ENCODE data around the gene MAP1LC3B2. TPM values are rescaled to one million over a fixed set of nuclear protein-coding genes. Genes with fewer than 3 reads are reported as not detected.
"Not testable (repeated sequence)": the region's sequence is repeated elsewhere in the genome, so short reads cannot be mapped to it uniquely, and the experiment has no call there.

MAP1LC3B2 gene
- total RNA-seq, 1 donor: 1.1 TPM

DNA sequence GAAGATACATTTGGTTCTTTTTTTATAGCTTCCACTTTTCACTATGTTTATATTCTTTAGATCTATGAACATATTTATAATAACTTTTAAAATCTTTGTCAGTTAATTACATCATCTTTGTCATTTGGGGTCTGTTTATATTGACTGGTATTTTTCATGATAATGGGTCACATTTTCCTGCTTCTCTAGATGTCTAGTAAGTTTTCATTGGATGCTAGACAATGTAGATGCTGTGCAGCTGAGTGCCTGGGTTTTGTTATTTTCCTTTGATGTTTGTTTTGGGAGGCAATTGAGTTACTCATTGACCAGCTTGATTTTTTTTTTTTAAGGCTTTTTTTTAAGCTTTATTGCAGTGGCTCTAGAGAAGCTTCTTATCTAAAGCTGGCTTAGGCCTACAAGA, 4.9 kb downstream of the MAP1LC3B2 start:
- TF ChIP-seq, protein P1, sequence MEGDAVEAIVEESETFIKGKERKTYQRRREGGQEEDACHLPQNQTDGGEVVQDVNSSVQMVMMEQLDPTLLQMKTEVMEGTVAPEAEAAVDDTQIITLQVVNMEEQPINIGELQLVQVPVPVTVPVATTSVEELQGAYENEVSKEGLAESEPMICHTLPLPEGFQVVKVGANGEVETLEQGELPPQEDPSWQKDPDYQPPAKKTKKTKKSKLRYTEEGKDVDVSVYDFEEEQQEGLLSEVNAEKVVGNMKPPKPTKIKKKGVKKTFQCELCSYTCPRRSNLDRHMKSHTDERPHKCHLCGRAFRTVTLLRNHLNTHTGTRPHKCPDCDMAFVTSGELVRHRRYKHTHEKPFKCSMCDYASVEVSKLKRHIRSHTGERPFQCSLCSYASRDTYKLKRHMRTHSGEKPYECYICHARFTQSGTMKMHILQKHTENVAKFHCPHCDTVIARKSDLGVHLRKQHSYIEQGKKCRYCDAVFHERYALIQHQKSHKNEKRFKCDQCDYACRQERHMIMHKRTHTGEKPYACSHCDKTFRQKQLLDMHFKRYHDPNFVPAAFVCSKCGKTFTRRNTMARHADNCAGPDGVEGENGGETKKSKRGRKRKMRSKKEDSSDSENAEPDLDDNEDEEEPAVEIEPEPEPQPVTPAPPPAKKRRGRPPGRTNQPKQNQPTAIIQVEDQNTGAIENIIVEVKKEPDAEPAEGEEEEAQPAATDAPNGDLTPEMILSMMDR (IDR thresholded peaks at IDR 0.05; ENCODE audit: extremely low read depth, low read depth, low read length): no peak
- no peak for DNase-seq (ENCODE audit: insufficient read length, low spot score, missing footprints)
- H3K4me3 ChIP-seq (ENCODE audit: insufficient read depth, low read length): no peak overlapping the region

DNA sequence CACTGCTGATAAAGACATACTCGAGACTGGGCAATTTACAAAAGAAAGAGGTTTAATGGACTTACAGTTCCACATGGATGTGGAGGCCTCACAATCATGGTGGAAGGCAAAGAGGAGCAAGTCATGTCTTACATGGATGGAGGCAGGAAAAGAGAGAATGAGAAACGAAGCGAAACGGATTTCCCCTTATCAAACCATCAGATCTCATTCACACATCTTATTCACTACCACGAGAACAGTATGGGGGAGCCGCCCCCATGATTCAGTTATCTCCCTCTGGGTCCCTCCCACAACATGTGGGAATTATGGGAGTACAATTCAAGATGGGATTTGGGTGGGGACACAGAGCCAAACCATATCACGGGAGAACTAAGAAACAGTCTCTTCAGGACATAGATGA, 6.0 kb downstream of the MAP1LC3B2 start:
- H2AFZ ChIP-seq (ENCODE audit: low read length); H3K36me3 ChIP-seq (ENCODE audit: insufficient read depth, low read length); H3K4me1 ChIP-seq (ENCODE audit: insufficient read depth, low read length); H3K4me3 ChIP-seq (ENCODE audit: insufficient read depth, low read length); H3K79me2 ChIP-seq (ENCODE audit: insufficient read depth, low read length); H4K20me1 ChIP-seq (ENCODE audit: insufficient read depth, low read length); H3K27me3 ChIP-seq (ENCODE audit: insufficient read depth, low read length); H3K27ac ChIP-seq (ENCODE audit: low read depth, low read length); H3K9me3 ChIP-seq (ENCODE audit: low read depth, low read length); H3K4me2 ChIP-seq (ENCODE audit: insufficient read depth, low read length); DNase-seq (ENCODE audit: insufficient read length, low spot score, missing footprints): not testable (repeated sequence)

More for the DNA sequence above, 4.9 kb downstream of the MAP1LC3B2 start:
- no peak overlapping the region for H2AFZ ChIP-seq (ENCODE audit: low read length)
- H3K36me3 ChIP-seq (ENCODE audit: insufficient read depth, low read length): no peaks in the 10 kb centered on the region
- no peak overlapping the region for H3K4me2 ChIP-seq (ENCODE audit: insufficient read depth, low read length)
- no peaks in the 10 kb centered on the region for H4K20me1 ChIP-seq (ENCODE audit: insufficient read depth, low read length)
- no peak overlapping the region for H3K27ac ChIP-seq (ENCODE audit: low read depth, low read length)
- H3K27me3 ChIP-seq (ENCODE audit: insufficient read depth, low read length): no peaks in the 10 kb centered on the region
- H3K4me1 ChIP-seq (ENCODE audit: insufficient read depth, low read length): peaks cover 9% of the 10 kb centered on the region
- no peaks in the 10 kb centered on the region for H3K79me2 ChIP-seq (ENCODE audit: insufficient read depth, low read length)
- no peaks in the 10 kb centered on the region for H3K9me3 ChIP-seq (ENCODE audit: low read depth, low read length)

DNA sequence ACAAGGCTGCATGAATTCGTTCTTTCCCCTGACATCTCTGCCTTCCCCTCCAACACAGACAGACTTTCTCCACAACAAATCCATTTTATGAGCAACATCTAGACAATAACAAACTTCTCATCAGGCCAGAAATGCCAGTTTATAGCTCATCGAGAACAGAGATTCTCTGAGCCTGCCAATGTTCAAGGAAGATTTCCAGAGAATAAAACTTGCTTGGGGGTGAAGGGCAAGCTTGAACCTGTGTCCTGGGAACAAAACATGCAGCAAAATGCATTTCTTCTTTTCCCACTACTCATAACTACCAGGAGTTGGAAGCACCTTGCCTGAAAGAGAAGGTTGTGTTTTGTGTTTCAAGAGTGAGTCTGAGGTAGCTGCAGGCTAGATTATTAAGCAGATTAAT, 6.8 kb downstream of the MAP1LC3B2 start:
- DNase-seq (ENCODE audit: insufficient read length, low spot score, missing footprints): no peak
- Histone ChIP-seq H3K4me3 (ENCODE audit: insufficient read depth, low read length) (no peak overlapping the region), H3K27me3 (ENCODE audit: insufficient read depth, low read length) (no peaks in the 10 kb centered on the region), H3K9me3 (ENCODE audit: low read depth, low read length) (no peaks in the 10 kb centered on the region), H3K36me3 (ENCODE audit: insufficient read depth, low read length) (no peaks in the 10 kb centered on the region), H4K20me1 (ENCODE audit: insufficient read depth, low read length) (no peaks in the 10 kb centered on the region), H3K4me1 (ENCODE audit: insufficient read depth, low read length) (no peaks in the 10 kb centered on the region), H2AFZ (ENCODE audit: low read length) (no peak overlapping the region), H3K79me2 (ENCODE audit: insufficient read depth, low read length) (no peaks in the 10 kb centered on the region), H3K4me2 (ENCODE audit: insufficient read depth, low read length) (no peak overlapping the region), H3K27ac (ENCODE audit: low read depth, low read length) (no peak overlapping the region)
- TF ChIP-seq, protein P1 (IDR thresholded peaks at IDR 0.05; ENCODE audit: extremely low read depth, low read depth, low read length): no peak

DNA sequence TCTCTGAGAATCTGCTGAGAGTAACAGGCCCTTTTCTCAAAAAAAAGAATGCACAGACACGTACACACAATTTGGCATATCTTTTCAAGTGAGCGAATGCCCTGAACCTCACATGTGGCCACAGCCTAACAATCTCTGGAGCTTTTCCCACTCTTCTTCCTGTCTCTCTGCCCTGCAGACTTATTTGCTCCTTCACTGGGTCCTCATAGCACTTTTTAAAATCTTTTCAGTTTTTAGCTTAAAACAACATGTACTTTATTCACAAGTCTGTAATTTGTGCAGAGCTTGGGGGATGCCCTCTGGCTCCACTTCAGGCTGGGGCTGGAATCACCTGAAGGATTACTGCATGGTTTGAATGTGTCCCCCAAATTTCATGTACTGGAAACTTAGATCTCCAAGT, 9.0 kb downstream of the MAP1LC3B2 start:
- no peaks in the 10 kb centered on the region for H3K9me3 ChIP-seq (ENCODE audit: low read depth, low read length)
- TF ChIP-seq, protein P1 (IDR thresholded peaks at IDR 0.05; ENCODE audit: extremely low read depth, low read depth, low read length): no peak
- no peaks in the 10 kb centered on the region for H3K36me3 ChIP-seq (ENCODE audit: insufficient read depth, low read length)
- no peak overlapping the region for H3K27ac ChIP-seq (ENCODE audit: low read depth, low read length)
- H3K4me3 ChIP-seq (ENCODE audit: insufficient read depth, low read length): no peak overlapping the region
- no peak overlapping the region for H3K4me2 ChIP-seq (ENCODE audit: insufficient read depth, low read length)
- no peak overlapping the region for H2AFZ ChIP-seq (ENCODE audit: low read length)
- no peaks in the 10 kb centered on the region for H3K4me1 ChIP-seq (ENCODE audit: insufficient read depth, low read length)
- H3K27me3 ChIP-seq (ENCODE audit: insufficient read depth, low read length): no peaks in the 10 kb centered on the region
- no peaks in the 10 kb centered on the region for H4K20me1 ChIP-seq (ENCODE audit: insufficient read depth, low read length)
- H3K79me2 ChIP-seq (ENCODE audit: insufficient read depth, low read length): no peaks in the 10 kb centered on the region
- DNase-seq (ENCODE audit: insufficient read length, low spot score, missing footprints): no peak
